Measurements from ENCODE around the gene CGB1.
"Not testable (repeated sequence)": the region's sequence is repeated elsewhere in the genome, so short reads cannot be mapped to it uniquely, and the experiment has no call there.

The CGB1 gene

DNA sequence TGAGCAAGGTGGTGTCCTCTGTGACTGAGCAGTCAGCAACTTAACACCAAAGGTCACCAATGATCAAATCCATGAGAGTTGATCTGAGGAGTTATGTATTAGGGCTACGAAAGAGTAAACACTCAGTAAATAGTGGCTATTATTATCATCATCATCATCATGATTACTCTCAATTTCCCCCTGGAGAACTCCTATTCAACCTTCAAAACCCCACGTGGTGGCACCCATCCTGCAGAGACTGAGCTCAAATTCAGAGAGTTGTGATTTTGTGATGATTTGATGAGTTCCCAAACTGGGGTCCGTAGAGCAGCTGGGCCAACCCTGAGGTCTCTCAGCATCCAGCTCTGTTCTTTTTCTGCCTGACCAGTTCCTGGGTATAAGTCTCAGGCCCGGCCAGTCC is 13.1 kb upstream of the CGB1 start:
- H3K27ac ChIP-seq (ENCODE audit: extremely low read depth, low read depth, low read length); H3K36me3 ChIP-seq (ENCODE audit: control insufficient read depth in 2 of 2, insufficient read depth in 1 of 2, low read length in 2 of 2); H3K4me3 ChIP-seq (ENCODE audit: low read depth, low read length); POLR2A ChIA-PET; H3K9me3 ChIP-seq (ENCODE audit: control insufficient read depth, insufficient read depth, low read depth, low read length); H3K4me1 ChIP-seq (ENCODE audit: control insufficient read depth, insufficient read depth, low read length): not testable (repeated sequence)
- CTCF ChIA-PET, result interaction anchor here (0.6 kb wide), 1 partner anchor 56 kb away, joined by 3 read pairs; the partner anchor contains the start of gene RUVBL2
- TF ChIP-seq ZFP3 (tag by site-specific recombination; IDR thresholded peaks at IDR 0.05; ENCODE audit: low read depth), result peak; percentile 89

DNA sequence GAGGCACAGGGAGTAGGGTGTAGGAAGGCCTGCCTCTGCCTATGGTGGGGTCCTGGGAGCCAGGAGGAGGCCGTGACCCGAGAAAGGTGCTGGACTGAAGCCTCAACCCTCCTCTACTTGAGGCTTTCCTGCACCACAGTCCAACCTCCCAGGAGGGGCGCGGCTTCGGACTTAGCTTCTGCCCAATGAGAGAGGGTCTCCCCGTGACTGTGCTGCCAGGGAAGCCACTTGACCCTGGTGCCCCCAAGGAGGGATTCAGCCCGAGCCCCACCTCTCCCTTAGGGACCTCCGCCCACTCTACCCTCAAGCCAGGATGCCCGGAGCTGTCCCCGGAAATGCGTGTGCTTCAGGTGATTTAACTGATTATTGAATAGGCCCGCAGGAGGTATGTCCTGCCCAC is 12.3 kb upstream of the CGB1 start, which contains the start of gene CGB8:
Gene CGB8, minus strand, starts transcription at position 101 of the 400 bp plus-strand sequence. CDS start 372 bp downstream, outside the sequence.
- CTCF ChIA-PET; H3K4me1 ChIP-seq (ENCODE audit: control insufficient read depth, insufficient read depth, low read length); H3K4me3 ChIP-seq (ENCODE audit: low read depth, low read length); H3K36me3 ChIP-seq (ENCODE audit: control insufficient read depth in 2 of 2, insufficient read depth in 1 of 2, low read length in 2 of 2); H3K27ac ChIP-seq (ENCODE audit: extremely low read depth, low read depth, low read length); H3K9me3 ChIP-seq (ENCODE audit: control insufficient read depth, insufficient read depth, low read depth, low read length): not testable (repeated sequence)
- POLR2A ChIA-PET, result interaction anchor here (0.6 kb wide), 1 partner anchor 48 kb away, joined by 4 read pairs; no protein-coding TSS in a partner anchor

DNA sequence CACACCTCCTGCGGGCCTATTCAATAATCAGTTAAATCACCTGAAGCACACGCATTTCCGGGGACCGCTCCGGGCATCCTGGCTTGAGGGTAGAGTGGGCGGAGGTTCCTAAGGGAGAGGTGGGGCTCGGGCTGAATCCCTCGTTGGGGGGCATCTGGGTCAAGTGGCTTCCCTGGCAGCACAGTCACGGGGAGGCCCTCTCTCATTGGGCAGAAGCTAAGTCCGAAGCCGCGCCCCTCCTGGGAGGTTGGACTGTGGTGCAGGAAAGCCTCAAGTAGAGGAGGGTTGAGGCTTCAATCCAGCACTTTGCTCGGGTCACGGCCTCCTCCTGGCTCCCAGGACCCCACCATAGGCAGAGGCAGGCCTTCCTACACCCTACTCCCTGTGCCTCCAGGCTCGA is 6.9 kb upstream of the CGB1 start, which contains the start of gene CGB5:
Gene CGB5, plus strand, starts transcription at position 301 of the 400 bp plus-strand sequence. CDS start 362 bp downstream, outside the sequence.
- H3K36me3 ChIP-seq (ENCODE audit: control insufficient read depth in 2 of 2, insufficient read depth in 1 of 2, low read length in 2 of 2); H3K4me1 ChIP-seq (ENCODE audit: control insufficient read depth, insufficient read depth, low read length); H3K4me3 ChIP-seq (ENCODE audit: low read depth, low read length); CTCF ChIA-PET; POLR2A ChIA-PET; H3K9me3 ChIP-seq (ENCODE audit: control insufficient read depth, insufficient read depth, low read depth, low read length); H3K27ac ChIP-seq (ENCODE audit: extremely low read depth, low read depth, low read length): not testable (repeated sequence)

DNA sequence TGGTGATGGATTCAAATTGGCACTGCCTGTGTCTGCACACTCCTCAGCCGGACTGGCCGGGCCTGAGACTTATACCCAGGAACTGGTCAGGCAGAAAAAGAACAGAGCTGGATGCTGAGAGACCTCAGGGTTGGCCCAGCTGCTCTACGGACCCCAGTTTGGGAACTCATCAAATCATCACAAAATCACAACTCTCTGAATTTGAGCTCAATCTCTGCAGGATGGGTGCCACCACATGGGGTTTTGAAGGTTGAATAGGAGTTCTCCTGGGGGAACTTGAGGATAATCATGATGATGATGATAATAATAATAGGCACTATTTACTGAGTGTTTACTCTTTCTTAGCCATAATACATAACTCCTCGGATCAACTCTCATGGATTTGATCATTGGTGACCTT is 6.0 kb upstream of the CGB1 start:
- peak; percentile 54; the same call in 1 of the 2 replicates for TF ChIP-seq ZFP3 (tag by site-specific recombination; IDR thresholded peaks at IDR 0.05; ENCODE audit: low read depth)
- CTCF ChIA-PET; H3K36me3 ChIP-seq (ENCODE audit: control insufficient read depth in 2 of 2, insufficient read depth in 1 of 2, low read length in 2 of 2); H3K4me3 ChIP-seq (ENCODE audit: low read depth, low read length); H3K4me1 ChIP-seq (ENCODE audit: control insufficient read depth, insufficient read depth, low read length); POLR2A ChIA-PET; H3K27ac ChIP-seq (ENCODE audit: extremely low read depth, low read depth, low read length); H3K9me3 ChIP-seq (ENCODE audit: control insufficient read depth, insufficient read depth, low read depth, low read length): not testable (repeated sequence)

DNA sequence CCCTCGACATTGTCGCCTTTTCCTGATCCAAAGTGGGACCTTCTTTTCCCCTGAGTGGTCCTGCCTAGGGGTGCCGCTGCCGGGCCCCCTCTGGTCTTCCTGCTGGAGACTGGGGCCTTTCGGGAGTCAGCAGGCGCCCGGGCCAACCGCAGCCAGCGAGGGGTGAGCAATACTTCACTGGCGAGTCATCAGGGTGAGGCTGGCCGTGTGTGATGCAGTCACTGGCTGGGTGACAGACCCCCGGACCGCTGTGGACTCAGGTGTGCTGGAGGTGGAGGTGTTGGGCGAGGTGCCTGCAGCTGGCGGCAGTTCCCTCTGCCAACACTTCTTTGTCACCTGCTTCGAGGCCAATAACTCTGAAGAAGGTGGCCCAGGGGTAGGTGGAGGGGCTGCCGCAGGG is 5.5 kb upstream of the CGB1 start:
- no peaks in the 10 kb centered on the region for H3K9me3 ChIP-seq (ENCODE audit: control insufficient read depth, insufficient read depth, low read depth, low read length)
- ChIA-PET CTCF (interaction anchor here (0.6 to 1.0 kb wide), 2 partner anchors 42 to 156 kb away, joined by 5 read pairs; no protein-coding TSS in a partner anchor), POLR2A (no interaction called here)
- no peak overlapping the region for H3K27ac ChIP-seq (ENCODE audit: extremely low read depth, low read depth, low read length)
- H3K4me1 ChIP-seq (ENCODE audit: control insufficient read depth, insufficient read depth, low read length), result no peaks in the 10 kb centered on the region
- no peak overlapping the region for H3K4me3 ChIP-seq (ENCODE audit: low read depth, low read length)
- H3K36me3 ChIP-seq (ENCODE audit: control insufficient read depth in 2 of 2, insufficient read depth in 1 of 2, low read length in 2 of 2), result no peaks in the 10 kb centered on the region
- TF ChIP-seq YY2 (tag by site-specific recombination; IDR thresholded peaks at IDR 0.05), result no peak
- TF ChIP-seq, protein P1, sequence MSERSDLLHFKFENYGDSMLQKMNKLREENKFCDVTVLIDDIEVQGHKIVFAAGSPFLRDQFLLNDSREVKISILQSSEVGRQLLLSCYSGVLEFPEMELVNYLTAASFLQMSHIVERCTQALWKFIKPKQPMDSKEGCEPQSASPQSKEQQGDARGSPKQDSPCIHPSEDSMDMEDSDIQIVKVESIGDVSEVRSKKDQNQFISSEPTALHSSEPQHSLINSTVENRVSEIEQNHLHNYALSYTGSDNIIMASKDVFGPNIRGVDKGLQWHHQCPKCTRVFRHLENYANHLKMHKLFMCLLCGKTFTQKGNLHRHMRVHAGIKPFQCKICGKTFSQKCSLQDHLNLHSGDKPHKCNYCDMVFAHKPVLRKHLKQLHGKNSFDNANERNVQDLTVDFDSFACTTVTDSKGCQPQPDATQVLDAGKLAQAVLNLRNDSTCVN (tag by site-specific recombination; optimal IDR thresholded peaks at IDR 0.05), result no peak
- TF ChIP-seq, protein P2, sequence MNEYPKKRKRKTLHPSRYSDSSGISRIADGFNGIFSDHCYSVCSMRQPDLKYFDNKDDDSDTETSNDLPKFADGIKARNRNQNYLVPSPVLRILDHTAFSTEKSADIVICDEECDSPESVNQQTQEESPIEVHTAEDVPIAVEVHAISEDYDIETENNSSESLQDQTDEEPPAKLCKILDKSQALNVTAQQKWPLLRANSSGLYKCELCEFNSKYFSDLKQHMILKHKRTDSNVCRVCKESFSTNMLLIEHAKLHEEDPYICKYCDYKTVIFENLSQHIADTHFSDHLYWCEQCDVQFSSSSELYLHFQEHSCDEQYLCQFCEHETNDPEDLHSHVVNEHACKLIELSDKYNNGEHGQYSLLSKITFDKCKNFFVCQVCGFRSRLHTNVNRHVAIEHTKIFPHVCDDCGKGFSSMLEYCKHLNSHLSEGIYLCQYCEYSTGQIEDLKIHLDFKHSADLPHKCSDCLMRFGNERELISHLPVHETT (tag by site-specific recombination; IDR thresholded peaks at IDR 0.05), result no peak
- TF ChIP-seq ZBTB21 (tag by site-specific recombination; IDR thresholded peaks at IDR 0.05), result no peak
- no peak for TF ChIP-seq ZNF184 (tag by site-specific recombination; IDR thresholded peaks at IDR 0.05)
- TF ChIP-seq ZIC2 (tag by site-specific recombination; IDR thresholded peaks at IDR 0.05), result 0 out of 2 replicates have a peak, but pooled peaks have one; percentile 19
- TF ChIP-seq ZNF140 (tag by site-specific recombination; IDR thresholded peaks at IDR 0.05), result no peak
- TF ChIP-seq GLIS1 (tag by site-specific recombination; IDR thresholded peaks at IDR 0.05), result peak; percentile 52
- TF ChIP-seq, protein P3, sequence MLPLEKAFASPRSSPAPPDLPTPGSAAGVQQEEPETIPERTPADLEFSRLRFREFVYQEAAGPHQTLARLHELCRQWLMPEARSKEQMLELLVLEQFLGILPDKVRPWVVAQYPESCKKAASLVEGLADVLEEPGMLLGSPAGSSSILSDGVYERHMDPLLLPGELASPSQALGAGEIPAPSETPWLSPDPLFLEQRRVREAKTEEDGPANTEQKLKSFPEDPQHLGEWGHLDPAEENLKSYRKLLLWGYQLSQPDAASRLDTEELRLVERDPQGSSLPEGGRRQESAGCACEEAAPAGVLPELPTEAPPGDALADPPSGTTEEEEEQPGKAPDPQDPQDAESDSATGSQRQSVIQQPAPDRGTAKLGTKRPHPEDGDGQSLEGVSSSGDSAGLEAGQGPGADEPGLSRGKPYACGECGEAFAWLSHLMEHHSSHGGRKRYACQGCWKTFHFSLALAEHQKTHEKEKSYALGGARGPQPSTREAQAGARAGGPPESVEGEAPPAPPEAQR (tag by site-specific recombination; IDR thresholded peaks at IDR 0.05), result no peak

DNA sequence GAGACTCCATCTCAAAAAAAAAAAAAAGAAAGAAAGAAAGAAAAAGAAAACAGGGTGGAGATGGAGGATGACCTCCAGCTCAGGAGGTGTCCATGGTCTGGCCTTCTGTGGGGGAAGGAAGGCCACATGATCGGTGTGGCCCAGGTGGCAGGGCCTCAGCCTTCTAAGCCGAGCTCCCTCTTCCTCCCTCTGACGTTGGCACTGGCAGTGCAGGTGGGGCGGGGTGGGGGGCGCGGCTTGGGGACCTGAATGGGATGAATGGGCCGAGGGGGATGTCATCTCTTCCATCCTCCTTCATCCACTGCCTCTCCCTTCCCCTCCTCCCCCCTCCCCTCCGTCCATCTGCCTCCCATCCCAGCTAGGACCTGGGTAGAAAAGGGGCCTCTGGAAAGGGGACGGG is 3.0 kb upstream of the CGB1 start:
- CTCF ChIA-PET, result interaction anchor here (0.7 to 0.9 kb wide), 2 partner anchors 40 to 46 kb away, joined by 3 to 6 read pairs; partner anchors contain the start of genes GYS1 and RUVBL2
- H3K9me3 ChIP-seq (ENCODE audit: control insufficient read depth, insufficient read depth, low read depth, low read length); H3K27ac ChIP-seq (ENCODE audit: extremely low read depth, low read depth, low read length); H3K4me1 ChIP-seq (ENCODE audit: control insufficient read depth, insufficient read depth, low read length); H3K4me3 ChIP-seq (ENCODE audit: low read depth, low read length); H3K36me3 ChIP-seq (ENCODE audit: control insufficient read depth in 2 of 2, insufficient read depth in 1 of 2, low read length in 2 of 2): not testable (repeated sequence)
- POLR2A ChIA-PET, result interaction anchor here (0.6 kb wide), 1 partner anchor 421 kb away, joined by 3 read pairs; the partner anchor contains the start of gene RPL18
